ENCODE results near the gene NRAS. TPM values are rescaled to one million over a fixed set of nuclear protein-coding genes. Genes with fewer than 3 reads are reported as not detected.

Gene NRAS
- total RNA-seq: 10 to 100 TPM; 40.6 to 54.8 TPM

GRCh38 chr1:114716304-114717170 lies at the start of gene NRAS:
Gene NRAS, minus strand, starts transcription at chr1:114716771. Its CDS starts 611 bp downstream, at chr1:114716160.
- Histone ChIP-seq H3K9me3 (no peaks in the 10 kb centered on the region), H3K4me1 (peaks cover 17% of the 10 kb centered on the region), H3K27ac (peak within 1 kb of the TSS; percentile 85), H3K36me3 (peaks cover 6% of the 10 kb centered on the region), H3K27me3 (no peaks in the 10 kb centered on the region), H3K4me3 (peak within 1 kb of the TSS; percentile 74), H3K9ac (ENCODE audit: low read depth in 2 of 2, low read length in 2 of 2) (peak within 1 kb of the TSS; percentile 87 to 99)
- DNase-seq: peak; percentile 98
- intact Hi-C loops (cut with DNase I): loop anchor here (5.0 kb wide), 1 partner anchor 66 kb away; the partner anchor contains the start of gene SIKE1
- TF ChIP-seq CTCF (IDR thresholded peaks at IDR 0.05): no peak

- H3K36me3 ChIP-seq: no peaks in the 10 kb centered on the region
- no peak overlapping the region for H3K27ac ChIP-seq
- intact Hi-C loops (cut with DNase I): no loop called here
- no peaks in the 10 kb centered on the region for H3K9me3 ChIP-seq
- TF ChIP-seq CTCF (IDR thresholded peaks at IDR 0.05): no peak
- DNase-seq: no peak
- no peak overlapping the region for H3K4me3 ChIP-seq
- no peaks in the 10 kb centered on the region for H3K4me1 ChIP-seq
- H3K27me3 ChIP-seq: no peaks in the 10 kb centered on the region
- H3K9ac ChIP-seq (ENCODE audit: low read depth in 2 of 2, low read length in 2 of 2): no peak overlapping the region
These were observed 48.1 kb upstream of the NRAS start for GRCh38 chr1:114764689-114765088.

- no peak for DNase-seq
- Histone ChIP-seq H3K4me3 (peak overlapping the region; percentile 88), H3K27ac (peak overlapping the region; percentile 97), H3K4me1 (peaks cover 8% of the 10 kb centered on the region), H3K36me3 (no peaks in the 10 kb centered on the region), H3K27me3 (no peaks in the 10 kb centered on the region), H3K9ac (ENCODE audit: low read depth in 2 of 2, low read length in 2 of 2) (peak overlapping the region; percentile 45 to 100), H3K9me3 (no peaks in the 10 kb centered on the region)
- intact Hi-C loops (cut with DNase I): no loop called here
- TF ChIP-seq CTCF (IDR thresholded peaks at IDR 0.05): peak; percentile 39
These were observed 41.8 kb upstream of the NRAS start for GRCh38 chr1:114758256-114758832.

GRCh38 chr1:114757455-114758255 lies 41.1 kb upstream of the NRAS start, which contains the start of gene CSDE1:
Gene CSDE1, minus strand, starts transcription at chr1:114757984. Its CDS starts 18,094 bp downstream, at chr1:114739890.
- H3K27me3 ChIP-seq: no peaks in the 10 kb centered on the region
- peak within 1 kb of the TSS; percentile 99 to 100 for H3K9ac ChIP-seq (ENCODE audit: low read depth in 2 of 2, low read length in 2 of 2)
- intact Hi-C loops (cut with DNase I): no loop called here
- peaks cover 8% of the 10 kb centered on the region for H3K4me1 ChIP-seq
- H3K4me3 ChIP-seq: peak within 1 kb of the TSS; percentile 88
- H3K27ac ChIP-seq: peak within 1 kb of the TSS; percentile 97
- H3K36me3 ChIP-seq: no peaks in the 10 kb centered on the region
- TF ChIP-seq CTCF (IDR thresholded peaks at IDR 0.05): no peak
- H3K9me3 ChIP-seq: no peaks in the 10 kb centered on the region
- DNase-seq: peak; percentile 98

- no peaks in the 10 kb centered on the region for H3K27me3 ChIP-seq
- no peaks in the 10 kb centered on the region for H3K9me3 ChIP-seq
- intact Hi-C loops (cut with DNase I): no loop called here
- peak overlapping the region; percentile 97 for H3K27ac ChIP-seq
- peak overlapping the region; percentile 78 to 100 for H3K9ac ChIP-seq (ENCODE audit: low read depth in 2 of 2, low read length in 2 of 2)
- H3K36me3 ChIP-seq: no peaks in the 10 kb centered on the region
- H3K4me3 ChIP-seq: peak overlapping the region; percentile 88
- peaks cover 8% of the 10 kb centered on the region for H3K4me1 ChIP-seq
- DNase-seq: peak; percentile 42
- TF ChIP-seq CTCF (IDR thresholded peaks at IDR 0.05): no peak
These were observed 40.4 kb upstream of the NRAS start for GRCh38 chr1:114756949-114757454.

All from colonic mucosa (tissue), 4 donors.